Neural cell (in vitro differentiated cells): ENCODE data around the gene GON7. TPM values are rescaled to one million over a fixed set of nuclear protein-coding genes. Genes with fewer than 3 reads are reported as not detected.

ENCODE experiments used
- H2AFZ ChIP-seq: fragments of 200-600, 300-800 bp; sonication (generic), shearing (Covaris generic); 2 replicates; pipeline ENCODE4 v1.6.0; 2014; ENCODE audit warnings: low read depth, mild to moderate bottlenecking, antibody characterized with exemption, low read length, moderate library complexity
- H3F3A ChIP-seq: fragments of 200-600 bp; shearing (Covaris generic); 2 replicates; pipeline ENCODE4 v1.6.1; 2016; ENCODE audit warnings: mild to moderate bottlenecking, moderate library complexity, mixed read lengths, antibody characterized with exemption, low read length; ENCODE audit not compliant: insufficient read depth, poor library complexity, severe bottlenecking
- H3K27ac ChIP-seq: fragments of 200-600, 300-800 bp; sonication (generic), shearing (Covaris generic); 2 replicates; pipeline ENCODE4 v1.5.1; 2014; ENCODE audit warnings: mild to moderate bottlenecking, low read length, moderate library complexity
- H3K27me3 ChIP-seq: fragments of 300-800, 200-600 bp; sonication (generic), shearing (Covaris generic); 2 replicates; pipeline ENCODE4 v1.6.0; 2014; ENCODE audit warnings: mild to moderate bottlenecking, low read depth, low read length, moderate library complexity; ENCODE audit not compliant: insufficient read depth
- H3K36me3 ChIP-seq: fragments of 300-800, 200-600 bp; sonication (generic), shearing (Covaris generic); 2 replicates; pipeline ENCODE4 v1.5.1; 2014; ENCODE audit warnings: mild to moderate bottlenecking, antibody characterized with exemption, low read length, moderate library complexity; ENCODE audit not compliant: insufficient read depth
- H3K4me2 ChIP-seq: fragments of 300-800, 200-600 bp; sonication (generic), shearing (Covaris generic); 2 replicates; pipeline ENCODE4 v1.6.0; 2014; ENCODE audit warnings: mild to moderate bottlenecking, low read length
- H3K4me3 ChIP-seq: fragments of 300-800, 200-600 bp; sonication (generic), shearing (Covaris generic); 2 replicates; pipeline ENCODE4 v1.5.1; 2014; ENCODE audit warnings: mild to moderate bottlenecking, low read length, moderate library complexity
- H3K79me2 ChIP-seq: fragments of 200-600 bp; shearing (Covaris generic); replicated peaks from 2 replicates; pipeline ENCODE4 v1.6.0; 2014; ENCODE audit warnings: mild to moderate bottlenecking, low read length, moderate library complexity; ENCODE audit not compliant: insufficient read depth
- H3K9ac ChIP-seq: fragments of 300-800, 200-600 bp; sonication (generic), shearing (Covaris generic); 2 replicates; pipeline ENCODE4 v1.6.1; 2016; ENCODE audit warnings: mild to moderate bottlenecking, low read length, mixed read lengths
- H3K9me2 ChIP-seq: fragments of 200-600 bp; shearing (Covaris generic); 2 replicates; pipeline ENCODE4 v1.6.1; 2016; ENCODE audit warnings: mild to moderate bottlenecking, low read length, mixed read lengths; ENCODE audit not compliant: insufficient read depth
- H3K9me3 ChIP-seq: fragments of 200-600, 300-800 bp; sonication (generic), shearing (Covaris generic); 2 replicates; pipeline ENCODE4 v1.6.1; 2016; ENCODE audit warnings: mild to moderate bottlenecking, mixed run types, low read length, moderate library complexity, mixed read lengths
- H4K20me1 ChIP-seq: fragments of 200-600 bp; shearing (Covaris generic); 2 replicates; pipeline ENCODE4 v1.6.1; 2016; ENCODE audit warnings: mild to moderate bottlenecking, mixed run types; ENCODE audit not compliant: insufficient read depth
- EP300 ChIP-seq: fragments of 450-650 bp; conservative IDR thresholded peaks from 2 replicates; pipeline ENCODE4 v1.6.1; 2014; ENCODE audit warnings: antibody characterized with exemption, mild to moderate bottlenecking, moderate library complexity; ENCODE audit not compliant: poor library complexity, severe bottlenecking
- EZH2 ChIP-seq: fragments of 200-600, 300-800 bp; shearing (Covaris generic), sonication (generic); IDR thresholded peaks from 2 replicates; pipeline ENCODE4 v1.6.1; 2014; ENCODE audit warnings: antibody characterized with exemption, low read length, borderline replicate concordance, mild to moderate bottlenecking; ENCODE audit not compliant: insufficient read depth, poor library complexity, severe bottlenecking
- MXI1 ChIP-seq: fragments of 450-650 bp; conservative IDR thresholded peaks from 2 replicates; pipeline ENCODE4 v1.6.1; 2014; ENCODE audit warnings: antibody characterized with exemption, mild to moderate bottlenecking; ENCODE audit not compliant: poor library complexity, severe bottlenecking
- POLR2AphosphoS5 ChIP-seq: IDR thresholded peaks from 2 replicates; pipeline ENCODE4 v1.6.1; 2012
- RAD21 ChIP-seq: fragments of 450-650 bp; conservative IDR thresholded peaks from 2 replicates; pipeline ENCODE4 v1.6.1; 2014; ENCODE audit warnings: antibody characterized with exemption, mild to moderate bottlenecking, moderate library complexity
- SMC3 ChIP-seq: fragments of 450-650 bp; conservative IDR thresholded peaks from 2 replicates; pipeline ENCODE4 v1.6.1; 2014; ENCODE audit warnings: antibody characterized with exemption, mild to moderate bottlenecking, moderate library complexity; ENCODE audit not compliant: poor library complexity
- TAF1 ChIP-seq: IDR thresholded peaks from 2 replicates; pipeline ENCODE4 v1.6.1; 2012; ENCODE audit warnings: low read depth
- polyA plus RNA-seq: library from polyadenylated mRNA; depleted of rRNA; stranded (reverse); fragments of >200 nt; gene quantifications from 2 replicates; pipeline ENCODE4 v1.2.3, GENCODE V29; 2014
- TF ChIP-seq, protein P1 (sequence below): IDR thresholded peaks from 2 replicates; pipeline ENCODE4 v1.6.1; 2012; ENCODE audit warnings: borderline replicate concordance
- TF ChIP-seq, protein P2 (sequence below): fragments of 450-650 bp; IDR thresholded peaks from 2 replicates; pipeline ENCODE4 v1.5.1; 2014; ENCODE audit warnings: antibody characterized with exemption, mild to moderate bottlenecking, moderate library complexity; ENCODE audit not compliant: poor library complexity, severe bottlenecking

GON7 gene
- polyA plus RNA-seq, 1 donor from 2014 or later: 30.8 TPM

GRCh38 chr14:93219103-93219726 is 12.3 kb upstream of the GON7 start:
- no peaks in the 10 kb centered on the region for H3K9me2 ChIP-seq

DNA sequence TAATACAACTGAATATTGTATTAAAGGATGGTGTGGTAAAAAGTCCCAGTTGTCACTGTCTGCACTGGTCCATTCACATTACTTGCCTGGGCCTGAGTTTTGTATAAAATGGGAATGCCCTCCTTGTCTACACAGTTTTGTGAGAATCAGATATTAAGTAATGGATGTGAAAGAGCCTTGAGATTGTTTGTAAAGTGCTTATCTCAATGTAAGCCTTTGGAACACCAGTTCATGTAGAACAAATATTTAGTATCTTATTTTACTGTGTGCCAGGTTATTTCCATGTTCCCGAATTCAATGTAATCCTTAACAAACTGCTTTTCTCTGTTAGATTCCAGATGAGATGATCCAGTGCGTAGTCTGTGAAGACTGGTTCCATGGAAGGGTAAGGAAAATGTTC is 7.7 kb upstream of the GON7 start:
- no peaks in the 10 kb centered on the region for H3F3A ChIP-seq
- no peak overlapping the region for H3K4me3 ChIP-seq
- no peaks in the 10 kb centered on the region for H3K79me2 ChIP-seq

More at GRCh38 chr14:93219103-93219726, 12.3 kb upstream of the GON7 start:
- no peaks in the 10 kb centered on the region for H3F3A ChIP-seq
- no peaks in the 10 kb centered on the region for H3K9me3 ChIP-seq
- H2AFZ ChIP-seq: no peak overlapping the region
- TF ChIP-seq TAF1 (no peak), SMC3 (peak; percentile 73), RAD21 (peak; percentile 80), MXI1 (no peak)
- TF ChIP-seq, protein P1, sequence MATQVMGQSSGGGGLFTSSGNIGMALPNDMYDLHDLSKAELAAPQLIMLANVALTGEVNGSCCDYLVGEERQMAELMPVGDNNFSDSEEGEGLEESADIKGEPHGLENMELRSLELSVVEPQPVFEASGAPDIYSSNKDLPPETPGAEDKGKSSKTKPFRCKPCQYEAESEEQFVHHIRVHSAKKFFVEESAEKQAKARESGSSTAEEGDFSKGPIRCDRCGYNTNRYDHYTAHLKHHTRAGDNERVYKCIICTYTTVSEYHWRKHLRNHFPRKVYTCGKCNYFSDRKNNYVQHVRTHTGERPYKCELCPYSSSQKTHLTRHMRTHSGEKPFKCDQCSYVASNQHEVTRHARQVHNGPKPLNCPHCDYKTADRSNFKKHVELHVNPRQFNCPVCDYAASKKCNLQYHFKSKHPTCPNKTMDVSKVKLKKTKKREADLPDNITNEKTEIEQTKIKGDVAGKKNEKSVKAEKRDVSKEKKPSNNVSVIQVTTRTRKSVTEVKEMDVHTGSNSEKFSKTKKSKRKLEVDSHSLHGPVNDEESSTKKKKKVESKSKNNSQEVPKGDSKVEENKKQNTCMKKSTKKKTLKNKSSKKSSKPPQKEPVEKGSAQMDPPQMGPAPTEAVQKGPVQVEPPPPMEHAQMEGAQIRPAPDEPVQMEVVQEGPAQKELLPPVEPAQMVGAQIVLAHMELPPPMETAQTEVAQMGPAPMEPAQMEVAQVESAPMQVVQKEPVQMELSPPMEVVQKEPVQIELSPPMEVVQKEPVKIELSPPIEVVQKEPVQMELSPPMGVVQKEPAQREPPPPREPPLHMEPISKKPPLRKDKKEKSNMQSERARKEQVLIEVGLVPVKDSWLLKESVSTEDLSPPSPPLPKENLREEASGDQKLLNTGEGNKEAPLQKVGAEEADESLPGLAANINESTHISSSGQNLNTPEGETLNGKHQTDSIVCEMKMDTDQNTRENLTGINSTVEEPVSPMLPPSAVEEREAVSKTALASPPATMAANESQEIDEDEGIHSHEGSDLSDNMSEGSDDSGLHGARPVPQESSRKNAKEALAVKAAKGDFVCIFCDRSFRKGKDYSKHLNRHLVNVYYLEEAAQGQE: no peak
- TF ChIP-seq, protein P2, sequence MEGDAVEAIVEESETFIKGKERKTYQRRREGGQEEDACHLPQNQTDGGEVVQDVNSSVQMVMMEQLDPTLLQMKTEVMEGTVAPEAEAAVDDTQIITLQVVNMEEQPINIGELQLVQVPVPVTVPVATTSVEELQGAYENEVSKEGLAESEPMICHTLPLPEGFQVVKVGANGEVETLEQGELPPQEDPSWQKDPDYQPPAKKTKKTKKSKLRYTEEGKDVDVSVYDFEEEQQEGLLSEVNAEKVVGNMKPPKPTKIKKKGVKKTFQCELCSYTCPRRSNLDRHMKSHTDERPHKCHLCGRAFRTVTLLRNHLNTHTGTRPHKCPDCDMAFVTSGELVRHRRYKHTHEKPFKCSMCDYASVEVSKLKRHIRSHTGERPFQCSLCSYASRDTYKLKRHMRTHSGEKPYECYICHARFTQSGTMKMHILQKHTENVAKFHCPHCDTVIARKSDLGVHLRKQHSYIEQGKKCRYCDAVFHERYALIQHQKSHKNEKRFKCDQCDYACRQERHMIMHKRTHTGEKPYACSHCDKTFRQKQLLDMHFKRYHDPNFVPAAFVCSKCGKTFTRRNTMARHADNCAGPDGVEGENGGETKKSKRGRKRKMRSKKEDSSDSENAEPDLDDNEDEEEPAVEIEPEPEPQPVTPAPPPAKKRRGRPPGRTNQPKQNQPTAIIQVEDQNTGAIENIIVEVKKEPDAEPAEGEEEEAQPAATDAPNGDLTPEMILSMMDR: peak; percentile 80
- H3K27me3 ChIP-seq: no peaks in the 10 kb centered on the region
- H3K4me2 ChIP-seq: no peak overlapping the region
- no peaks in the 10 kb centered on the region for H3K79me2 ChIP-seq
- H3K4me3 ChIP-seq: no peak overlapping the region
- H3K9ac ChIP-seq: no peak overlapping the region
- H4K20me1 ChIP-seq: no peaks in the 10 kb centered on the region
- no peaks in the 10 kb centered on the region for H3K36me3 ChIP-seq
- no peak overlapping the region for H3K27ac ChIP-seq

GRCh38 chr14:93212432-93212831 is 5.6 kb upstream of the GON7 start:
- no peaks in the 10 kb centered on the region for H4K20me1 ChIP-seq
- no peak overlapping the region for H3K4me2 ChIP-seq
- H3F3A ChIP-seq: no peaks in the 10 kb centered on the region
- H3K9me2 ChIP-seq: no peaks in the 10 kb centered on the region
- no peaks in the 10 kb centered on the region for H3K36me3 ChIP-seq
- H3K79me2 ChIP-seq: peaks cover 21% of the 10 kb centered on the region
- H3K27me3 ChIP-seq: no peaks in the 10 kb centered on the region
- no peak for TF ChIP-seq POLR2AphosphoS5
- TF ChIP-seq, protein P2: no peak
- TF ChIP-seq, protein P1: no peak
- TF ChIP-seq EP300: no peak
- TF ChIP-seq EZH2: no peak
- no peak for TF ChIP-seq RAD21
- no peak for TF ChIP-seq SMC3
- TF ChIP-seq TAF1: no peak
- no peak for TF ChIP-seq MXI1
- H2AFZ ChIP-seq: no peak overlapping the region
- H3K9ac ChIP-seq: no peak overlapping the region
- no peak overlapping the region for H3K4me3 ChIP-seq
- no peaks in the 10 kb centered on the region for H3K9me3 ChIP-seq
- H3K27ac ChIP-seq: no peak overlapping the region

More for the DNA sequence above, 7.7 kb upstream of the GON7 start:
- no peaks in the 10 kb centered on the region for H4K20me1 ChIP-seq
- no peaks in the 10 kb centered on the region for H3K9me3 ChIP-seq
- H3K27ac ChIP-seq: no peak overlapping the region
- H2AFZ ChIP-seq: no peak overlapping the region
- no peak overlapping the region for H3K9ac ChIP-seq
- H3K27me3 ChIP-seq: no peaks in the 10 kb centered on the region
- no peaks in the 10 kb centered on the region for H3K9me2 ChIP-seq
- no peak overlapping the region for H3K4me2 ChIP-seq
- H3K36me3 ChIP-seq: no peaks in the 10 kb centered on the region
- no peak for TF ChIP-seq TAF1
- no peak for TF ChIP-seq POLR2AphosphoS5
- TF ChIP-seq SMC3: no peak
- no peak for TF ChIP-seq MXI1
